ENCODE data around the gene TBC1D22A. TPM values are rescaled to one million over a fixed set of nuclear protein-coding genes. Genes with fewer than 3 reads are reported as not detected.
A peak's percentile ranks its signal among the peaks of the same experiment; 100 is the strongest.

Gene TBC1D22A
- total and polyA plus RNA-seq, 2 experiments from 2014 or later, result 9.6 to 13.3 TPM

- no peaks in the 10 kb centered on the region for H3K27me3 ChIP-seq (ENCODE audit: insufficient read depth)
- Mint-ChIP-seq H3K36me3 (ENCODE audit: low read depth) (peaks cover 17% of the 10 kb centered on the region), H3K4me1 (peaks cover 7% of the 10 kb centered on the region), H3K27ac (no peak overlapping the region), H3K27me3 (ENCODE audit: insufficient read depth, low read depth, poor library complexity) (peaks cover 8% of the 10 kb centered on the region), H3K9me3 (peaks cover 11% of the 10 kb centered on the region), H3K4me3 (no peak overlapping the region)
- no peaks in the 10 kb centered on the region for H4K20me1 ChIP-seq (replicated peaks; ENCODE audit: insufficient read depth)
- no peak overlapping the region for H3K4me2 ChIP-seq
- H3K36me3 ChIP-seq (ENCODE audit: insufficient read depth), result no peaks in the 10 kb centered on the region
- TF ChIP-seq NANOG (IDR thresholded peaks at IDR 0.05; ENCODE audit: borderline replicate concordance), result no peak
- TF ChIP-seq, protein P1, sequence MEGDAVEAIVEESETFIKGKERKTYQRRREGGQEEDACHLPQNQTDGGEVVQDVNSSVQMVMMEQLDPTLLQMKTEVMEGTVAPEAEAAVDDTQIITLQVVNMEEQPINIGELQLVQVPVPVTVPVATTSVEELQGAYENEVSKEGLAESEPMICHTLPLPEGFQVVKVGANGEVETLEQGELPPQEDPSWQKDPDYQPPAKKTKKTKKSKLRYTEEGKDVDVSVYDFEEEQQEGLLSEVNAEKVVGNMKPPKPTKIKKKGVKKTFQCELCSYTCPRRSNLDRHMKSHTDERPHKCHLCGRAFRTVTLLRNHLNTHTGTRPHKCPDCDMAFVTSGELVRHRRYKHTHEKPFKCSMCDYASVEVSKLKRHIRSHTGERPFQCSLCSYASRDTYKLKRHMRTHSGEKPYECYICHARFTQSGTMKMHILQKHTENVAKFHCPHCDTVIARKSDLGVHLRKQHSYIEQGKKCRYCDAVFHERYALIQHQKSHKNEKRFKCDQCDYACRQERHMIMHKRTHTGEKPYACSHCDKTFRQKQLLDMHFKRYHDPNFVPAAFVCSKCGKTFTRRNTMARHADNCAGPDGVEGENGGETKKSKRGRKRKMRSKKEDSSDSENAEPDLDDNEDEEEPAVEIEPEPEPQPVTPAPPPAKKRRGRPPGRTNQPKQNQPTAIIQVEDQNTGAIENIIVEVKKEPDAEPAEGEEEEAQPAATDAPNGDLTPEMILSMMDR (conservative IDR thresholded peaks at IDR 0.05; ENCODE audit: low read depth in 2 of 2), result no peak
- no peak for TF ChIP-seq CREB1 (CRISPR knock-in tag; IDR thresholded peaks at IDR 0.05; ENCODE audit: low read depth)
- TF ChIP-seq JUNB (IDR thresholded peaks at IDR 0.05; ENCODE audit: unreplicated experiment), result no peak
- TF ChIP-seq, protein P2, sequence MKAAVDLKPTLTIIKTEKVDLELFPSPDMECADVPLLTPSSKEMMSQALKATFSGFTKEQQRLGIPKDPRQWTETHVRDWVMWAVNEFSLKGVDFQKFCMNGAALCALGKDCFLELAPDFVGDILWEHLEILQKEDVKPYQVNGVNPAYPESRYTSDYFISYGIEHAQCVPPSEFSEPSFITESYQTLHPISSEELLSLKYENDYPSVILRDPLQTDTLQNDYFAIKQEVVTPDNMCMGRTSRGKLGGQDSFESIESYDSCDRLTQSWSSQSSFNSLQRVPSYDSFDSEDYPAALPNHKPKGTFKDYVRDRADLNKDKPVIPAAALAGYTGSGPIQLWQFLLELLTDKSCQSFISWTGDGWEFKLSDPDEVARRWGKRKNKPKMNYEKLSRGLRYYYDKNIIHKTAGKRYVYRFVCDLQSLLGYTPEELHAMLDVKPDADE (IDR thresholded peaks at IDR 0.05), result no peak
- TF ChIP-seq STAT1 (IDR thresholded peaks at IDR 0.05; ENCODE audit: unreplicated experiment), result no peak
- no peak for TF ChIP-seq ZNF331 (CRISPR knock-in tag; IDR thresholded peaks at IDR 0.05; ENCODE audit: low read depth)
- no peak for TF ChIP-seq EZH2phosphoT487 (IDR thresholded peaks at IDR 0.05; ENCODE audit: unreplicated experiment)
- TF ChIP-seq EZH2 (IDR thresholded peaks at IDR 0.05; ENCODE audit: low read depth, unreplicated experiment), result no peak
- TF ChIP-seq POLR2AphosphoS5 (IDR thresholded peaks at IDR 0.05; ENCODE audit: low read depth), result no peak
- TF ChIP-seq ZNF114 (CRISPR knock-in tag; IDR thresholded peaks at IDR 0.05), result no peak
- no peaks in the 10 kb centered on the region for H3F3A ChIP-seq (replicated peaks; ENCODE audit: low read depth)
- no peaks in the 10 kb centered on the region; the same call in 1 of the 2 replicates for H3K4me1 ChIP-seq (ENCODE audit: insufficient read depth)
- H3K9me2 ChIP-seq (ENCODE audit: insufficient read depth), result no peaks in the 10 kb centered on the region; the same call in 1 of the 2 replicates
- H3K4me3 ChIP-seq, result no peak overlapping the region
- H2AFZ ChIP-seq, result no peak overlapping the region
- no peaks in the 10 kb centered on the region for H3K79me2 ChIP-seq (replicated peaks; ENCODE audit: insufficient read depth)
- no peak for DNase-seq (ENCODE audit: low spot score)
- no peak overlapping the region for H3K27ac ChIP-seq (ENCODE audit: low read depth)
- peak; percentile 62 for ATAC-seq
Observed at GRCh38 chr22:46876357-46876934, 114.0 kb downstream of the TBC1D22A start.

DNA sequence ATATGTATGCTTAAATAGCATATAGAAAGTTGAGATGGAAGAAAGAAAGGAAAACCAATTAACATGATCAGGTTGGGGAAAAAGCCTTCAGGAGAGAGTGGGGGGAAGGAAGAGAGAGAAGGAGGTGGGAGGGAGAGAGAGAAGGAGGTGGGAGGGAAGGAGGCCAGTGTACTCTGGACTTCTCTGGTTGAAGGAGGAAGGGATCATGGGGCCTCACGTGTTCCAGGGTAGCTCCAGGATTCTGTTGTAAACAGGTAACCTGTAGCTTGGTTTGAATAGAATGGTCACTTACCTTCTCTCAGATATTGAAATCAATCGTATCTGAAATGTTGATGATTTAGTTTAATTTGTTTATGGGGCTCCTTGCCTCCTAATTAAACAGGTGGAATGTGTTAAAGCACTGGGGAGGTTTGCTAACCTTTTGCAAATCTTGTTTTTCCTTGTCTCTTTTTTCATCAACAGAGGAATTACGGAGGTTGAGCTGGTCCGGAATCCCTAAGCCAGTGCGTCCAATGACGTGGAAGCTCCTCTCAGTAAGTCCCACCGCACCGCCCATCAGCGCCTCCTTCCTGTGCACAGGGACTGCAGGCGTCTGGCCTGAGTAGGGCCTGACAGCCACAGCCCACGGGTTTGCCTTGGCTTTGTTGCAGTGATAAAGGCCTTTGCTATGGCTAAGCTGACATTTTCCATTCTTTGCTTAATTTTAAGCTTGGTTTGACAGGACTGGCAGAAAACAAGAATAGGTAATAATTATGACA lies 115.9 kb downstream of the TBC1D22A start:
- Histone ChIP-seq H3K79me2 (replicated peaks; ENCODE audit: insufficient read depth) (no peaks in the 10 kb centered on the region), H3K4me1 (ENCODE audit: insufficient read depth) (no peaks in the 10 kb centered on the region; the same call in 1 of the 2 replicates), H4K20me1 (replicated peaks; ENCODE audit: insufficient read depth) (no peaks in the 10 kb centered on the region), H3K9me2 (ENCODE audit: insufficient read depth) (no peaks in the 10 kb centered on the region; the same call in 1 of the 2 replicates), H3F3A (replicated peaks; ENCODE audit: low read depth) (no peaks in the 10 kb centered on the region), H3K27me3 (ENCODE audit: insufficient read depth) (no peaks in the 10 kb centered on the region), H3K36me3 (ENCODE audit: insufficient read depth) (no peaks in the 10 kb centered on the region), H3K27ac (ENCODE audit: low read depth) (no peak overlapping the region), H3K4me3 (no peak overlapping the region), H2AFZ (no peak overlapping the region), H3K4me2 (no peak overlapping the region)
- peaks cover 4% of the 10 kb centered on the region for H3K9me3 Mint-ChIP-seq
- ATAC-seq, result peak; percentile 75
- no peak overlapping the region; the same call in 2 of the 3 replicates for H3K4me3 Mint-ChIP-seq
- H3K27me3 Mint-ChIP-seq (ENCODE audit: insufficient read depth, low read depth, poor library complexity), result peaks cover 8% of the 10 kb centered on the region
- peaks cover 5% of the 10 kb centered on the region for H3K4me1 Mint-ChIP-seq
- peak; percentile 52 for DNase-seq (ENCODE audit: low spot score)
- no peak overlapping the region; the same call in 1 of the 2 replicates for H3K27ac Mint-ChIP-seq
- H3K36me3 Mint-ChIP-seq (ENCODE audit: low read depth), result peaks cover 5% of the 10 kb centered on the region; the same call in 2 of the 3 replicates
- no peak for TF ChIP-seq ZNF114 (CRISPR knock-in tag; IDR thresholded peaks at IDR 0.05)
- TF ChIP-seq STAT1 (IDR thresholded peaks at IDR 0.05; ENCODE audit: unreplicated experiment), result no peak
- TF ChIP-seq, protein P1 (conservative IDR thresholded peaks at IDR 0.05; ENCODE audit: low read depth in 2 of 2), result peak in 1 of 2 experiments; percentile 13; a peak in 1 of 4 replicates
